Vagina (tissue), 2 donors: ENCODE results near the gene TTC19.

Experiments used
- POLR2A ChIP-seq, 2 donors: fragments of 450-650 bp; IDR thresholded peaks; one replicate each; pipeline ENCODE4 v1.6.1; 2017; ENCODE audit warnings: antibody characterized with exemption in 2 of 2, mild to moderate bottlenecking in 2 of 2, moderate library complexity in 2 of 2
- TF ChIP-seq, protein P1 (sequence below), 3 experiments: fragments of 450-650 bp in 2 of 3; fragments of 200-600 bp in 1 of 3; sonication (generic) in 1 of 3; IDR thresholded peaks; one replicate each; pipeline ENCODE4 v1.5.1; 2017 to 2019; ENCODE audit warnings: antibody characterized with exemption in 3 of 3, mild to moderate bottlenecking in 2 of 3, moderate library complexity in 2 of 3

DNA sequence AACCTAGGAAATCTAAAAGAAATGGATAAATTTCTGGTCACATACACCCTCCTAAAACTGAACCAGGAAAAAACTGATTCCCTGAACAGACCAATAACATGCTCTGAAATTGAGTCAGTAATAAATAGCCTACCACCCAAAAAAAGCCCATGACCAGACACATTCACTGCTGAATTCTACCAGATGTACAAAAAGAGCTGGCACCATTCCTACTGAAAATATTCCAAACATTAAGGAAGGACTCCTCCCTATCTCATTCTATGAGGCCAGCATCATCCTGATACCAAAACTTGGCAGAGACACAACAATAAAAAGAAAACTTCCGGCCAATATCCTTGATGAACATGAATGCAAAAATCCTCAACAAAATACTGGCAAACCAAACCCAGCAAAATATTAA lies 52.9 kb downstream of the TTC19 start:
- TF ChIP-seq, protein P1, sequence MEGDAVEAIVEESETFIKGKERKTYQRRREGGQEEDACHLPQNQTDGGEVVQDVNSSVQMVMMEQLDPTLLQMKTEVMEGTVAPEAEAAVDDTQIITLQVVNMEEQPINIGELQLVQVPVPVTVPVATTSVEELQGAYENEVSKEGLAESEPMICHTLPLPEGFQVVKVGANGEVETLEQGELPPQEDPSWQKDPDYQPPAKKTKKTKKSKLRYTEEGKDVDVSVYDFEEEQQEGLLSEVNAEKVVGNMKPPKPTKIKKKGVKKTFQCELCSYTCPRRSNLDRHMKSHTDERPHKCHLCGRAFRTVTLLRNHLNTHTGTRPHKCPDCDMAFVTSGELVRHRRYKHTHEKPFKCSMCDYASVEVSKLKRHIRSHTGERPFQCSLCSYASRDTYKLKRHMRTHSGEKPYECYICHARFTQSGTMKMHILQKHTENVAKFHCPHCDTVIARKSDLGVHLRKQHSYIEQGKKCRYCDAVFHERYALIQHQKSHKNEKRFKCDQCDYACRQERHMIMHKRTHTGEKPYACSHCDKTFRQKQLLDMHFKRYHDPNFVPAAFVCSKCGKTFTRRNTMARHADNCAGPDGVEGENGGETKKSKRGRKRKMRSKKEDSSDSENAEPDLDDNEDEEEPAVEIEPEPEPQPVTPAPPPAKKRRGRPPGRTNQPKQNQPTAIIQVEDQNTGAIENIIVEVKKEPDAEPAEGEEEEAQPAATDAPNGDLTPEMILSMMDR (IDR thresholded peaks at IDR 0.05), result no peak
- TF ChIP-seq POLR2A (IDR thresholded peaks at IDR 0.05), result no peak
